ENCODE results near the gene FAM3C. TPM values are rescaled to one million over a fixed set of nuclear protein-coding genes. Genes with fewer than 3 reads are reported as not detected.
A peak's percentile ranks its signal among the peaks of the same experiment; 100 is the strongest.

Gene FAM3C
- total RNA-seq, 1 donor from 2014 or later: 59.3 TPM

- H3K9me3 Mint-ChIP-seq: no peaks in the 10 kb centered on the region
- peaks cover 62% of the 10 kb centered on the region for H3K36me3 Mint-ChIP-seq (ENCODE audit: low read depth)
- peak overlapping the region; percentile 35 for H3K27ac Mint-ChIP-seq
- no peak for DNase-seq
- intact Hi-C loops (cut with micrococcal nuclease): loop anchor here (1.0 kb wide), 5 partner anchors 29 to 627 kb away; partner anchors contain the start of gene FAM3C
- ATAC-seq (ENCODE audit: low read depth): peak; percentile 49
- H3K4me3 Mint-ChIP-seq: no peak overlapping the region
- ChIA-PET CTCF (interaction anchor here (0.6 to 11.0 kb wide), 30 partner anchors 9 to 630 kb away, joined by 3 to 221 read pairs (median 4); partner anchors contain the start of gene FAM3C), POLR2A (interaction anchor here (1.0 to 10.8 kb wide), 5 partner anchors 13 to 180 kb away, joined by 4 to 152 read pairs (median 5); partner anchors contain the start of gene FAM3C)
- TF ChIP-seq CTCF (IDR thresholded peaks at IDR 0.05): peak; percentile 21
- no peaks in the 10 kb centered on the region for H3K27me3 Mint-ChIP-seq
- H3K4me1 Mint-ChIP-seq: peaks cover 62% of the 10 kb centered on the region
Measured at GRCh38 chr7:121366852-121367431, 29.2 kb downstream of the FAM3C start.

GRCh38 chr7:121360564-121360963 lies 35.5 kb downstream of the FAM3C start:
- ChIA-PET CTCF (interaction anchor here (5.5 kb wide), 1 partner anchor 187 kb away, joined by 27 read pairs; no protein-coding TSS in a partner anchor), POLR2A (no interaction called here)
- H3K27ac Mint-ChIP-seq: no peak overlapping the region
- H3K9me3 Mint-ChIP-seq: no peaks in the 10 kb centered on the region
- intact Hi-C loops (cut with micrococcal nuclease): no loop called here
- no peak overlapping the region for H3K4me3 Mint-ChIP-seq
- no peak for ATAC-seq (ENCODE audit: low read depth)
- TF ChIP-seq CTCF (IDR thresholded peaks at IDR 0.05): no peak
- no peak for DNase-seq
- H3K4me1 Mint-ChIP-seq: no peaks in the 10 kb centered on the region
- H3K27me3 Mint-ChIP-seq: no peaks in the 10 kb centered on the region
- H3K36me3 Mint-ChIP-seq (ENCODE audit: low read depth): peaks cover 71% of the 10 kb centered on the region

GRCh38 chr7:121355574-121355973 lies 40.5 kb downstream of the FAM3C start:
- Mint-ChIP-seq H3K9me3 (no peaks in the 10 kb centered on the region), H3K36me3 (ENCODE audit: low read depth) (peaks cover 81% of the 10 kb centered on the region), H3K4me3 (no peak overlapping the region), H3K27me3 (no peaks in the 10 kb centered on the region), H3K4me1 (peaks cover 7% of the 10 kb centered on the region), H3K27ac (no peak overlapping the region)
- DNase-seq (no peak), ATAC-seq (ENCODE audit: low read depth) (no peak)
- no peak for TF ChIP-seq CTCF (IDR thresholded peaks at IDR 0.05)
- ChIA-PET POLR2A (no interaction called here), CTCF (interaction anchor here (0.6 to 1.4 kb wide), 2 partner anchors 12 to 192 kb away, joined by 3 to 4 read pairs; no protein-coding TSS in a partner anchor)
- intact Hi-C loops (cut with micrococcal nuclease): no loop called here

GRCh38 chr7:121352323-121352722 lies 43.8 kb downstream of the FAM3C start:
- no peak overlapping the region for H3K4me3 Mint-ChIP-seq
- ChIA-PET POLR2A (no interaction called here), CTCF (interaction anchor here (0.8 to 1.4 kb wide), 5 partner anchors 15 to 195 kb away, joined by 3 to 4 read pairs (median 3); no protein-coding TSS in a partner anchor)
- TF ChIP-seq CTCF (IDR thresholded peaks at IDR 0.05): no peak
- no peaks in the 10 kb centered on the region for H3K27me3 Mint-ChIP-seq
- H3K9me3 Mint-ChIP-seq: no peaks in the 10 kb centered on the region
- peaks cover 7% of the 10 kb centered on the region for H3K4me1 Mint-ChIP-seq
- H3K27ac Mint-ChIP-seq: peak overlapping the region; percentile 35
- ATAC-seq (ENCODE audit: low read depth) (no peak), DNase-seq (no peak)
- intact Hi-C loops (cut with micrococcal nuclease): no loop called here
- peaks cover 68% of the 10 kb centered on the region for H3K36me3 Mint-ChIP-seq (ENCODE audit: low read depth)

- CTCF ChIA-PET: interaction anchor here (0.8 to 1.0 kb wide), 3 partner anchors 21 to 196 kb away, joined by 3 to 4 read pairs (median 3); no protein-coding TSS in a partner anchor
- DNase-seq: no peak
- intact Hi-C loops (cut with micrococcal nuclease): no loop called here
- Mint-ChIP-seq H3K27ac (peak overlapping the region; percentile 35), H3K4me1 (peaks cover 7% of the 10 kb centered on the region), H3K36me3 (ENCODE audit: low read depth) (peaks cover 68% of the 10 kb centered on the region), H3K27me3 (no peaks in the 10 kb centered on the region), H3K4me3 (no peak overlapping the region), H3K9me3 (no peaks in the 10 kb centered on the region)
- no peak for ATAC-seq (ENCODE audit: low read depth)
- TF ChIP-seq CTCF (IDR thresholded peaks at IDR 0.05): no peak
- POLR2A ChIA-PET: no interaction called here
Measured at GRCh38 chr7:121351682-121352081, 44.4 kb downstream of the FAM3C start.

Data from activated B cell treated with CpG ODN at 0.5 μM for 24 hours (primary cell).